Gastroesophageal sphincter (tissue), 3 donors: ENCODE results near the gene DNAH9.

ENCODE experiments used
- CTCF ChIP-seq, 4 experiments: fragments of 200-600 bp in 2 of 4; fragments of 450-650 bp in 2 of 4; sonication (generic) in 1 of 4; IDR thresholded peaks; one replicate each; pipeline ENCODE4 v1.5.1; 2017 to 2019; ENCODE audit warnings: antibody characterized with exemption in 4 of 4, mild to moderate bottlenecking in 2 of 4, moderate library complexity in 2 of 4
- EP300 ChIP-seq: sonication (generic); formaldehyde crosslinking; IDR thresholded peaks from one replicate; pipeline ENCODE4 v1.6.1; 2017; ENCODE audit warnings: antibody characterized with exemption, mild to moderate bottlenecking
- POLR2A ChIP-seq, 2 donors: fragments of 450-650 bp; IDR thresholded peaks; one replicate each; pipeline ENCODE4 v1.6.1; 2017; ENCODE audit warnings: antibody characterized with exemption in 2 of 2, mild to moderate bottlenecking in 2 of 2, moderate library complexity in 1 of 2

DNA sequence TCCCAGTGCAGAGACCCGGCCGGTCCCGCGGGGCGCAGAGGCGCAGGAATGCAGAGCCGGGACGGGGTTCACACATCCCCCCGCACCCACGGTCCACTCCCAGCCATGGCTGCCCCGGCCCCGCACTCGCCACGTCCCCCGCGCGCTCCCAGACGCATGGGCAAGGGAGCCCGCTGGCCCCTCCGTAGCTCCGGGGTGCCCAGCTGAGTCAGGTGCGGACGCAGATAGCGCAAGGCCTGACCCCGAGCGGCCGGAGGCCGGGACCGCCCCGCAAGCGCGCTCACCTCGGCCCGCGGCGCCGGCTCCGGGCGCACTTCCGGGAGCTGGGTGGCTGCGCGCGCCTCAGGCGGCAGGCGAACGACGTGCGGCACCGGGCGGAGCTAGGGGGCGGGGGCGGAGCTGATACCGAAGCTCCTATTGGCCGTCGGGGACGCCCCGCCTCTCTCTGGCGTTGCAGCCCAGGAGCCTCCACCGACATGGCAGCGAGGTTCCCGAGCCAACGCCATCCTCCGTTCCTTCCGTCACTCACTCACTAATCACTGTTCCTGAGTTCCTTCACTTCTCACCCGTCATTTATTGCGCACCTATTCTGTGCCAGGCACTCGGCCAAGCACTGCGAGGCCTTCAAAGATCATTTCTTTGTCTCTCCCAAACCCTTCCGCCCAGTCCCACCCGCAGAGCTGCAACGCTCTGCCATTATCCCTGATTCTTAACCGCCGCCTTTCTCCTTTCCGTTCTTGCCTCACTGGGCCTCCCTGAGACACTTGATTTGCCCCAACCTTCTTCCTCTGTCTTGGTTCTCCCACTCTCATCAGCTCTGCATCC, 399.1 kb downstream of the DNAH9 start, which contains the start of gene ZNF18:
- TF ChIP-seq EP300 (no peak), CTCF (IDR thresholded peaks at IDR 0.05) (peak in 2 of 4 experiments; percentile 21 to 30), POLR2A (IDR thresholded peaks at IDR 0.05) (peak; percentile 99)
